ENCODE results near the gene ARHGEF11.
"Not testable (repeated sequence)": the region's sequence is repeated elsewhere in the genome, so short reads cannot be mapped to it uniquely, and the experiment has no call there.

The ARHGEF11 gene

GRCh38 chr1:156945881-156946661 lies 99.5 kb downstream of the ARHGEF11 start:
- DNase-seq, result no peak

- no peak for DNase-seq
These were observed 100.7 kb downstream of the ARHGEF11 start for GRCh38 chr1:156944848-156945247.

- DNase-seq, result no peak
These were observed 101.3 kb downstream of the ARHGEF11 start for GRCh38 chr1:156944268-156944667.

GRCh38 chr1:156943756-156944155 lies 101.8 kb downstream of the ARHGEF11 start:
- DNase-seq, result no peak

- DNase-seq, result no peak
These were observed 103.0 kb downstream of the ARHGEF11 start for GRCh38 chr1:156942576-156942975.

- DNase-seq, result no peak
These were observed 103.4 kb downstream of the ARHGEF11 start for GRCh38 chr1:156942176-156942575.

GRCh38 chr1:156941675-156942074 lies 103.9 kb downstream of the ARHGEF11 start:
- no peak for DNase-seq

- DNase-seq, result no peak
These were observed 105.7 kb downstream of the ARHGEF11 start for GRCh38 chr1:156939786-156940334.

GRCh38 chr1:156938813-156939212 lies 106.7 kb downstream of the ARHGEF11 start:
- DNase-seq, result no peak

GRCh38 chr1:156937883-156938282 lies 107.7 kb downstream of the ARHGEF11 start:
- no peak for DNase-seq

- DNase-seq, result no peak
These were observed 108.8 kb downstream of the ARHGEF11 start for GRCh38 chr1:156936721-156937220.

- no peak for DNase-seq
These were observed 109.4 kb downstream of the ARHGEF11 start for GRCh38 chr1:156936191-156936590.

GRCh38 chr1:156935505-156936128 lies 109.9 kb downstream of the ARHGEF11 start:
- no peak for DNase-seq

GRCh38 chr1:156933136-156933535 lies 112.4 kb downstream of the ARHGEF11 start:
- DNase-seq, result no peak

GRCh38 chr1:156931974-156932710 lies 113.4 kb downstream of the ARHGEF11 start:
- DNase-seq, result no peak

- no peak for DNase-seq
These were observed 114.2 kb downstream of the ARHGEF11 start for GRCh38 chr1:156931211-156931952.

- no peak for DNase-seq
These were observed 115.1 kb downstream of the ARHGEF11 start for GRCh38 chr1:156930483-156930882.

GRCh38 chr1:156929596-156930238 lies 115.8 kb downstream of the ARHGEF11 start:
- no peak for DNase-seq

GRCh38 chr1:156928043-156928602 lies 117.4 kb downstream of the ARHGEF11 start:
- DNase-seq, result no peak

GRCh38 chr1:156927215-156928042 lies 118.1 kb downstream of the ARHGEF11 start:
- DNase-seq, result peak; percentile 62

GRCh38 chr1:156926695-156927094 lies 118.8 kb downstream of the ARHGEF11 start:
- not testable (repeated sequence) for DNase-seq
